Natural killer cell (primary cell): ENCODE data around the gene SMG1. TPM values are rescaled to one million over a fixed set of nuclear protein-coding genes. Genes with fewer than 3 reads are reported as not detected.
A peak's percentile ranks its signal among the peaks of the same experiment; 100 is the strongest.
"Not testable (repeated sequence)": the region's sequence is repeated elsewhere in the genome, so short reads cannot be mapped to it uniquely, and the experiment has no call there.

Experiments used
- ATAC-seq, 3 donors: fragments of 150-1000 bp in 2 of 3; fragments of 200-7000 bp in 1 of 3; cut with Tn5 transposase; 1 replicate in 1 of 3; 2 replicates in 2 of 3; pipeline ENCODE4 v1.10.0; 2021; ENCODE audit warnings: mild to moderate bottlenecking in 2 of 3, moderate library complexity in 2 of 3
- DNase-seq, 2 donors: peaks; one replicate each; pipeline versions ENCODE4 v3.0.0 to v3.0.0-alpha.2; 2013 to 2021; ENCODE audit warnings: mixed read lengths in 1 of 2
- H3K27ac ChIP-seq: one replicate; pipeline ENCODE4 v1.5.1; 2013; ENCODE audit warnings: mild to moderate bottlenecking, low read length
- H3K27me3 ChIP-seq: one replicate; pipeline ENCODE4 v1.6.1; 2013; ENCODE audit warnings: low read length; ENCODE audit not compliant: control insufficient read depth, insufficient read depth
- H3K36me3 ChIP-seq: one replicate; pipeline ENCODE4 v1.6.1; 2013; ENCODE audit warnings: low read length; ENCODE audit not compliant: control insufficient read depth, insufficient read depth
- H3K4me1 ChIP-seq: one replicate; pipeline ENCODE4 v1.6.1; 2013; ENCODE audit warnings: low read length; ENCODE audit not compliant: control insufficient read depth, insufficient read depth
- H3K4me3 ChIP-seq: one replicate; pipeline ENCODE4 v1.5.1; 2013; ENCODE audit warnings: low read length
- H3K9me3 ChIP-seq: one replicate; pipeline ENCODE4 v1.6.1; 2013; ENCODE audit warnings: low read length; ENCODE audit not compliant: control insufficient read depth, insufficient read depth
- H3K27ac Mint-ChIP-seq, 2 donors: one replicate each; pipeline ENCODE4 v1.8.0; 2022; ENCODE audit warnings: mild to moderate bottlenecking in 2 of 2, mixed read lengths in 2 of 2, moderate library complexity in 1 of 2
- H3K27me3 Mint-ChIP-seq, 2 donors: one replicate each; pipeline ENCODE4 v1.8.0; 2022; ENCODE audit warnings: low read depth in 2 of 2, mixed read lengths in 2 of 2
- H3K36me3 Mint-ChIP-seq: one replicate; pipeline ENCODE4 v1.8.0; 2022; ENCODE audit warnings: mixed read lengths
- H3K4me1 Mint-ChIP-seq, 2 donors: one replicate each; pipeline ENCODE4 v1.8.0; 2022; ENCODE audit warnings: mixed read lengths in 2 of 2
- H3K4me3 Mint-ChIP-seq: one replicate; pipeline ENCODE4 v1.8.0; 2022; ENCODE audit warnings: mild to moderate bottlenecking, moderate library complexity, mixed read lengths
- H3K9me3 Mint-ChIP-seq, 2 donors: one replicate each; pipeline ENCODE4 v1.8.0; 2022; ENCODE audit warnings: mixed read lengths in 2 of 2
- CTCF ChIP-seq: fragments of 200-600 bp; IDR thresholded peaks from one replicate; pipeline ENCODE4 v1.8.0; 2022; ENCODE audit warnings: antibody characterized with exemption
- WGBS: methylation state at CpG from one replicate; pipeline ENCODE4 v1.1.7; 2013; ENCODE audit warnings: missing lambda C conversion rate; ENCODE audit not compliant: insufficient coverage; 5-methylcytosine and 5-hydroxymethylcytosine counted together
- intact Hi-C: fragments of 100-400 bp; cut with micrococcal nuclease; formaldehyde crosslinking; loops from one replicate; pipeline ENCODE4 v1.14.2; 2022
- total RNA-seq, 4 donors: library from RNA; stranded (reverse); fragments of 120-200 nt in 1 of 4; gene quantifications; one replicate each; pipeline versions ENCODE4 v1.2.3 to v1.2.4, GENCODE V29; 2013 to 2022

SMG1 gene
- 100 to 1,000 TPM; 215 to 253 (median 246) TPM for total RNA-seq
- total RNA-seq (2013) = 195 TPM

DNA sequence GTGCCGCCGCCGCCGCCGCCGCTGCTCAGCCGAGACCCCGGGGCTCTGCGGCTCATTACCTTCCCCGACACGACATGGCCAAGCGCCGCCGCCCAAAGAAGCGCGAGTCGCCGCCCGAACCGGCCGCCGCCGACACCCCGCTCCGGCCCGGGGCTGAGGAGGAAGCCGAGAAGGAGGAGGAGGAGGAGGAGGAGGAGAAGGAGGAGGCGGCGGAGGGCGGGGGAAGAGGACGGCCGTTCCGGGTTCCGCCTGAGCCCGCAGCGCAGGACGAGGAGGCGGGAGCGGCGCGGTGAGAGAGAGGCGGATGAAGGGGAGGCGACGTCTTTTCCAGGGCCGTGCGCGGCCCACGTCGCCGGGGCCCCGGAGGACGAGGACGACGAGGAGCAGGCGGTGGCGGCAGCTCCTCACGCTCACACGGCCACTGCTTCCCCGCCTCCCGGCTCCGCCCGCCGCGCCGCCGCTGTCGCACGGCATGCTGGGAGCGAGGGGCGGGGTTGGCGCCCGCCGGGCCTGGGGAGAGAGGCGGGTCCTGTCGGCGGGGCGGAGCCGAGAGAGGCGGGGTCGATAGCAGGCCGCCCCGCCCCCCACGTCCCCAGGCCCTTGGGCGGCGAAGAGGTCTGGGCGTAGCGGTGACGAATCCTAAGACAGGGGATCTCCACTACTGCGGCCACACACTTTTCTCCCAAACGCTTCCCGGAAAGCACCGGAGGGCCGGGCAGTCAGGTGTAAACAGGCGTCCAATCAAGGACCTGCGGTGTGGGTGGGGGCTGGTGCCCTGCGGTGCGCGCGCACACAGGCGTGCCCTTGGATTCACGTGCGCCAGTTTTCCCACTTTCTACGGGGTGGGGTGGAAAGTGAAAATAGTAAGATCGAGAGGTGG is at the start of gene SMG1:
Gene SMG1 (minus strand): TSS at position 423 of the 880 bp plus-strand sequence. CDS start 367 bp downstream, at position 56.
- Histone ChIP-seq H3K27ac (peak within 1 kb of the TSS; percentile 88), H3K4me3 (peak within 1 kb of the TSS; percentile 81), H3K4me1 (peaks cover 26% of the 10 kb centered on the region)
- Mint-ChIP-seq H3K27ac (peak within 1 kb of the TSS; percentile 94), H3K4me1 (peaks cover 34 to 39% of the 10 kb centered on the region in 2 donors), H3K4me3 (peak within 1 kb of the TSS; percentile 92)
- H3K27me3 Mint-ChIP-seq, H3K9me3 Mint-ChIP-seq, H3K27me3 ChIP-seq, H3K9me3 ChIP-seq, H3K36me3 Mint-ChIP-seq, H3K36me3 ChIP-seq: not testable (repeated sequence)
- DNase-seq (peak; percentile 95 to 96), ATAC-seq (peak; percentile 85 to 95 (median 88))
- intact Hi-C loops = loop anchor here (1.0 kb wide), 2 partner anchors 125 to 141 kb away; partner anchors contain the start of genes ARL6IP1 and COQ7
- WGBS = under 1% methylated on average over 99 of the region's 104 CpGs

DNA sequence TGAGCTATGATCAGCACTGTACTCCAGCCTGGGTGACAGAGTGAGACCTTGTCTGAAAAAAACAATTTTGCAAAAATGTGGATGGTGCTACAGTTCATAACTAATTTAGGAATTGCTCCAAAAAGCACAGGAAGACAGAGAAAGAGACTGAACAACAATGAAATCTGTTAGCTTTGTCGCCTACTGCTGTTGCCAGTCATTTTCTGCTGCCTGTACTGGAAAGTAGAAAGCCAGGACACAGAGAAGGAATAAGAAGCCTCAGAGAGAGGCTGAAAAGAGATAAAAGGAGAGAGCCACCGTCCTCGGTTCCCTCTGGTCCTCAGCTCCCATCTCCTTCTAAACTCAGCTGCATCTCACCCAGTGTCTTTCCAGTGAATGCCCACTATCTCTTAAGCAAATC is 48.9 kb upstream of the SMG1 start:
- H3K27ac Mint-ChIP-seq = no peak overlapping the region
- H3K27me3 Mint-ChIP-seq = peaks cover 11 to 22% of the 10 kb centered on the region in 2 donors
- no peak overlapping the region for H3K4me3 ChIP-seq
- no peaks in the 10 kb centered on the region for H3K36me3 Mint-ChIP-seq
- no peak for ATAC-seq
- H3K9me3 ChIP-seq = no peaks in the 10 kb centered on the region
- H3K27me3 ChIP-seq = no peaks in the 10 kb centered on the region
- 71% methylated on average over 3 of the region's 3 CpGs for WGBS
- no peak for DNase-seq
- TF ChIP-seq CTCF = no peak
- H3K9me3 Mint-ChIP-seq = no peaks in the 10 kb centered on the region
- H3K4me3 Mint-ChIP-seq = no peak overlapping the region
- intact Hi-C loops = no loop called here
- no peaks in the 10 kb centered on the region for H3K4me1 ChIP-seq
- no peak overlapping the region for H3K27ac ChIP-seq
- no peaks in the 10 kb centered on the region for H3K36me3 ChIP-seq
- H3K4me1 Mint-ChIP-seq = no peaks in the 10 kb centered on the region

DNA sequence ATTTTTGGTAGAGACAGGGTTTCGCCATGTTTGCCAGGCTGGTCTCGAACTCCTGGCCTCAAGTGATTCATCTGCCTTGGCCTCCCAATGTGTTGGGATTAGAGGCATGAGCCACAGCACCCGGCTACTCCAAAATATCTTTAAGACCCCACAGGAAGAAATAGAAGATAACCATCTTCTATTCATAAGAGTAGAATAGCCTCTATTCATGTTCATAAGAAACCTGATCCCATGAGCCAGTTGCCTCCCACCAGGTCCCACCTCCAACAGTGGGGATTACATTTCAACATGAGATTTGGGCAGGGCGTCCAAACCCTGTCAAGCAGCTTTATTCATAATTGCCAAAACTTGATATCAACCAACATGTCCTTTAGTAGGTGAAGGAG is 43.6 kb upstream of the SMG1 start:
- Histone ChIP-seq H3K9me3 (no peaks in the 10 kb centered on the region), H3K27ac (no peak overlapping the region), H3K4me3 (no peak overlapping the region), H3K27me3 (no peaks in the 10 kb centered on the region), H3K36me3 (no peaks in the 10 kb centered on the region), H3K4me1 (peaks cover 3% of the 10 kb centered on the region)
- H3K36me3 Mint-ChIP-seq = no peaks in the 10 kb centered on the region
- peaks cover 0 to 9% of the 10 kb centered on the region in 2 donors for H3K4me1 Mint-ChIP-seq
- ATAC-seq (no peak), DNase-seq (no peak)
- 67% methylated on average over 3 of the region's 4 CpGs for WGBS
- no peak overlapping the region for H3K27ac Mint-ChIP-seq
- intact Hi-C loops = loop anchor here (5.0 kb wide), 1 partner anchor 168 kb away; the partner anchor contains the start of gene ARL6IP1
- peaks cover 0 to under 1% of the 10 kb centered on the region in 2 donors for H3K27me3 Mint-ChIP-seq
- TF ChIP-seq CTCF = no peak
- H3K9me3 Mint-ChIP-seq = no peaks in the 10 kb centered on the region
- H3K4me3 Mint-ChIP-seq = no peak overlapping the region

DNA sequence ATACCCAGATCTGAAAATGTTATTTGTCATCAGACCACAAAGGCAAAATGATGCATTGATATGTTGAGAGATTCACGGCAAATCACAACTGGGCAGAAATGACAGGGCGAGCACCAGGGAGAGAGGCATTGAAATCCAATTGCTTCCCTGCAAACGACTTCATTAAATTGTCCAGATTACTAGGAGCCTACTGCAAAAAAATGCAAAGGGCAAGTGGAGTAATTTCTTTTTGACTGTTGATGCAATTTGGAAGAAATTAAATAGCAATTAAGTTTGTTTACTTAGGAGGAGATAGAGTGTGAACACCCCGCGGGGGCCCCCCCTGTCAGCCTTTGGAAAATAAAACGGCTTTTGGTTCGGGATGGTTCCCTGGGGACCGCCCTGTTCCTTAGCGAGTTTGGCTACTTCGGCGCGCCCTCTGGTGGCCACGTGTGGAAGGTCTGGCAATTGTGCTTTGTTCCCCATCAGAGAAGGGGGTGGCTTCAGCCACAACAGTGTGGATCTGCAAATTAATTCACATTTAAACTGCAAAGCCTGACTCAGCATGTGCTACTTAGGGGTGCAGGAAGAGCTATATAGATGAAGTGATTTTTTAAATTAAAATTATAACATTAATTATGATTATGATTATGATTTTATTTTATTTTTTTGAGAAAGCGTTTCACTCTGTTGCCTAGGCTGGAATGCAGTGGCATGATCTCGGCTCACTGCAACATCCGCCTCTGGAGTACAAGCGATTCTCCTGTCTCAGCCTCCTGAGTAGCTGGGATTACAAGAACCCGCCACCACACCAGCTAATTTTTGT is 43.0 kb upstream of the SMG1 start:
- intact Hi-C loops = loop anchor here (5.0 kb wide), 1 partner anchor 167 kb away; the partner anchor contains the start of gene ARL6IP1
- peak; percentile 96 for TF ChIP-seq CTCF
- ATAC-seq (peak; percentile 84 to 91 (median 91)), DNase-seq (peak; percentile 76 to 83)
- Mint-ChIP-seq H3K36me3 (no peaks in the 10 kb centered on the region), H3K27me3 (no peaks in the 10 kb centered on the region), H3K27ac (no peak overlapping the region), H3K9me3 (no peaks in the 10 kb centered on the region), H3K4me1 (peaks cover 0 to 9% of the 10 kb centered on the region in 2 donors), H3K4me3 (no peak overlapping the region)
- Histone ChIP-seq H3K27me3 (no peaks in the 10 kb centered on the region), H3K4me3 (no peak overlapping the region), H3K9me3 (no peaks in the 10 kb centered on the region), H3K27ac (no peak overlapping the region), H3K36me3 (no peaks in the 10 kb centered on the region), H3K4me1 (peaks cover 3% of the 10 kb centered on the region)
- 26% methylated on average over 18 of the region's 18 CpGs for WGBS
